Measurements from ENCODE around the gene PNPO.

Gene PNPO

GRCh38 chr17:47948706-47949196 lies 7.4 kb downstream of the PNPO start:
- DNase-seq (ENCODE audit: low spot score): no peak
- no peak for TF ChIP-seq CTCF (IDR thresholded peaks at IDR 0.05; ENCODE audit: extremely low read depth, insufficient read depth, missing control alignments)
- in situ Hi-C loops (cut with MboI; ENCODE audit: low pct_unique_long_range_greater_than_20kb, low sequenced_read_pairs, unreplicated experiment): no loop called here

- DNase-seq (ENCODE audit: low spot score): peak; percentile 76
- peak; percentile 86 for TF ChIP-seq CTCF (IDR thresholded peaks at IDR 0.05; ENCODE audit: extremely low read depth, insufficient read depth, missing control alignments)
- in situ Hi-C loops (cut with MboI; ENCODE audit: low pct_unique_long_range_greater_than_20kb, low sequenced_read_pairs, unreplicated experiment): no loop called here
These were observed 7.9 kb downstream of the PNPO start for GRCh38 chr17:47949197-47949759.

GRCh38 chr17:47949946-47950345 lies 8.6 kb downstream of the PNPO start:
- in situ Hi-C loops (cut with MboI; ENCODE audit: low pct_unique_long_range_greater_than_20kb, low sequenced_read_pairs, unreplicated experiment): no loop called here
- DNase-seq (ENCODE audit: low spot score): no peak
- no peak for TF ChIP-seq CTCF (IDR thresholded peaks at IDR 0.05; ENCODE audit: extremely low read depth, insufficient read depth, missing control alignments)

DNA sequence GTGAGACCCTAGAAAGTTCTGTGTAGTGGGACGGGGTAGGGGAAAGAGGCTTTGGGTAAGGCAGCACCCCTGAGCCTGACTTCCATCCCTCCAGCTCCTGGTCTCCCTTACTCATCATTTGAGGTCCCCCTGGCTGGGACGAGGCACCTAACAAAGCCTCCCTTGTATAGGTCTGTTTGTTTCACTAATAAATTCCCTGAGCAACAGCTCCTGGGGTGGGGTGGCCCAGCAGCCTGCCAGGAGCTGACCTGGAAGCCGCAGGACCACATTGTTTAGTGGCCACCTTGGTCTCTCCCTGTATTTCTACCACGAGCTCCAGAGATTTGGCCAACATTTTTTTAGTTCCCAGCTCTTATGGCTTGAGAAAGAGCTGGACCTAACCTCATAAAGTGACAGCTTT lies 9.1 kb downstream of the PNPO start:
- TF ChIP-seq CTCF (IDR thresholded peaks at IDR 0.05; ENCODE audit: extremely low read depth, insufficient read depth, missing control alignments): no peak
- in situ Hi-C loops (cut with MboI; ENCODE audit: low pct_unique_long_range_greater_than_20kb, low sequenced_read_pairs, unreplicated experiment): no loop called here
- no peak for DNase-seq (ENCODE audit: low spot score)

GRCh38 chr17:47952171-47953021 lies 11.0 kb downstream of the PNPO start:
- TF ChIP-seq CTCF (IDR thresholded peaks at IDR 0.05; ENCODE audit: extremely low read depth, insufficient read depth, missing control alignments): no peak
- in situ Hi-C loops (cut with MboI; ENCODE audit: low pct_unique_long_range_greater_than_20kb, low sequenced_read_pairs, unreplicated experiment): no loop called here

GRCh38 chr17:47953909-47954308 lies 12.5 kb downstream of the PNPO start:
- in situ Hi-C loops (cut with MboI; ENCODE audit: low pct_unique_long_range_greater_than_20kb, low sequenced_read_pairs, unreplicated experiment): no loop called here
- no peak for TF ChIP-seq CTCF (IDR thresholded peaks at IDR 0.05; ENCODE audit: extremely low read depth, insufficient read depth, missing control alignments)
- no peak for DNase-seq (ENCODE audit: low spot score)

More at GRCh38 chr17:47952171-47953021, 11.0 kb downstream of the PNPO start:
- DNase-seq (ENCODE audit: low spot score): no peak
